Stimulated activated CD8-positive, alpha-beta memory T cell treated with anti-CD3 and anti-CD28 coated beads, Interleukin-4, amount 100 ng/mL, for 1 hour (primary cell): ENCODE results near the gene DPCD.

Experiments used
- DNase-seq, 2 donors: peaks; one replicate each; pipeline ENCODE4 v3.0.0-alpha.2; 2020; ENCODE audit warnings: low read depth in 2 of 2, low spot score in 1 of 2

Gene DPCD

GRCh38 chr10:101567165-101568006 lies 20.7 kb upstream of the DPCD start:
- DNase-seq, result no peak

- DNase-seq, result no peak
Measured at GRCh38 chr10:101568054-101568745, 19.9 kb upstream of the DPCD start.

- DNase-seq, result no peak
Measured at GRCh38 chr10:101569323-101569621, 18.8 kb upstream of the DPCD start.

- DNase-seq, result peak; percentile 54 to 60
Measured at GRCh38 chr10:101569622-101570427, 18.3 kb upstream of the DPCD start.

- DNase-seq, result no peak
Measured at GRCh38 chr10:101570428-101571270, 17.5 kb upstream of the DPCD start.

GRCh38 chr10:101571271-101571925 lies 16.7 kb upstream of the DPCD start:
- no peak for DNase-seq

GRCh38 chr10:101572126-101572525 lies 16.0 kb upstream of the DPCD start:
- no peak for DNase-seq

- DNase-seq, result no peak
Measured at GRCh38 chr10:101572785-101573184, 15.3 kb upstream of the DPCD start.

- no peak for DNase-seq
Measured at GRCh38 chr10:101573885-101574753, 14.0 kb upstream of the DPCD start.

- no peak for DNase-seq
Measured at GRCh38 chr10:101575091-101575490, 13.0 kb upstream of the DPCD start.

- DNase-seq, result no peak
Measured at GRCh38 chr10:101575580-101576210, 12.4 kb upstream of the DPCD start.

GRCh38 chr10:101576211-101576863 lies 11.8 kb upstream of the DPCD start:
- DNase-seq, result no peak

GRCh38 chr10:101577121-101577871 lies 10.8 kb upstream of the DPCD start:
- DNase-seq, result no peak

- DNase-seq, result no peak
Measured at GRCh38 chr10:101578192-101578591, 9.9 kb upstream of the DPCD start.

GRCh38 chr10:101578803-101579515 lies 9.2 kb upstream of the DPCD start:
- DNase-seq, result no peak

- no peak for DNase-seq
Measured at GRCh38 chr10:101579516-101579870, 8.6 kb upstream of the DPCD start.
